Vagina (tissue), 2 donors: ENCODE measurements around the gene ATAD1. TPM values are rescaled to one million over a fixed set of nuclear protein-coding genes. Genes with fewer than 3 reads are reported as not detected.
"Not testable (repeated sequence)": the region's sequence is repeated elsewhere in the genome, so short reads cannot be mapped to it uniquely, and the experiment has no call there.

Experiments
- DNase-seq, 2 donors: peaks; one replicate each; pipeline ENCODE4 v3.0.0-alpha.2; 2017; ENCODE audit errors: extremely low spot score in 2 of 2
- H3K27ac ChIP-seq: fragments of 200-600 bp; sonication (generic); one replicate; pipeline ENCODE4 v1.5.1; 2019
- H3K27me3 ChIP-seq: fragments of 200-600 bp; sonication (generic); one replicate; pipeline ENCODE4 v1.5.1; 2019
- H3K36me3 ChIP-seq, 2 donors: fragments of 200-600 bp; sonication (generic); one replicate each; pipeline ENCODE4 v1.5.1; 2017 to 2019
- H3K4me1 ChIP-seq: fragments of 200-600 bp; sonication (generic); one replicate; pipeline ENCODE4 v1.5.1; 2019
- H3K4me3 ChIP-seq, 2 donors: fragments of 200-600 bp; sonication (generic); 1 replicate in 1 of 2; 2 replicates in 1 of 2; pipeline ENCODE4 v1.5.1; 2016 to 2019
- H3K9me3 ChIP-seq: fragments of 200-600 bp; sonication (generic); one replicate; pipeline ENCODE4 v1.5.1; 2019
- CTCF ChIP-seq, 3 experiments: fragments of 450-650 bp in 2 of 3; fragments of 200-600 bp in 1 of 3; sonication (generic) in 1 of 3; IDR thresholded peaks; one replicate each; pipeline ENCODE4 v1.5.1; 2017 to 2019; ENCODE audit warnings: antibody characterized with exemption in 3 of 3, mild to moderate bottlenecking in 2 of 3, moderate library complexity in 2 of 3
- POLR2A ChIP-seq, 2 donors: fragments of 450-650 bp; IDR thresholded peaks; one replicate each; pipeline ENCODE4 v1.6.1; 2017; ENCODE audit warnings: antibody characterized with exemption in 2 of 2, mild to moderate bottlenecking in 2 of 2, moderate library complexity in 2 of 2
- POLR2AphosphoS5 ChIP-seq, 2 donors: sonication (generic); formaldehyde crosslinking; IDR thresholded peaks; one replicate each; pipeline ENCODE4 v1.9.0; 2017; ENCODE audit warnings: antibody characterized with exemption in 2 of 2, mild to moderate bottlenecking in 2 of 2, low read depth in 1 of 2; ENCODE audit not compliant: insufficient read depth in 1 of 2
- intact Hi-C: fragments of 100-400 bp; cut with DNase I; formaldehyde crosslinking; loops from one replicate; pipeline ENCODE4 v1.15.1; 2023
- total RNA-seq: library from RNA; depleted of rRNA; stranded (reverse); fragments of >200 nt; gene quantifications from one replicate; pipeline ENCODE4 v1.2.3, GENCODE V29; 2016

ATAD1 gene
- total RNA-seq, 1 donor from 2014 or later = 44.7 TPM

- peaks cover 11% of the 10 kb centered on the region for H3K4me1 ChIP-seq
- H3K27ac ChIP-seq = peak overlapping the region; percentile 20
- no peak overlapping the region for H3K4me3 ChIP-seq
- TF ChIP-seq POLR2AphosphoS5 (IDR thresholded peaks at IDR 0.05; ENCODE audit: insufficient read depth in 1 of 2, low read depth in 1 of 2) (no peak), POLR2A (IDR thresholded peaks at IDR 0.05) (no peak), CTCF (IDR thresholded peaks at IDR 0.05) (no peak)
- no peak for DNase-seq
- peaks cover 0 to 8% of the 10 kb centered on the region in 2 donors for H3K36me3 ChIP-seq
- H3K27me3 ChIP-seq = no peaks in the 10 kb centered on the region
- intact Hi-C loops = no loop called here
- H3K9me3 ChIP-seq = no peaks in the 10 kb centered on the region
Observed at GRCh38 chr10:87746911-87747310, 71.1 kb downstream of the ATAD1 start.

- H3K4me1 ChIP-seq = no peaks in the 10 kb centered on the region
- H3K27me3 ChIP-seq = no peaks in the 10 kb centered on the region
- intact Hi-C loops = no loop called here
- no peaks in the 10 kb centered on the region for H3K9me3 ChIP-seq
- no peak for TF ChIP-seq POLR2A (IDR thresholded peaks at IDR 0.05)
- TF ChIP-seq CTCF (IDR thresholded peaks at IDR 0.05) = no peak
- no peak for TF ChIP-seq POLR2AphosphoS5 (IDR thresholded peaks at IDR 0.05; ENCODE audit: insufficient read depth in 1 of 2, low read depth in 1 of 2)
- H3K4me3 ChIP-seq = no peak overlapping the region
- no peak for DNase-seq
- no peak overlapping the region for H3K27ac ChIP-seq
- peaks cover 0 to 8% of the 10 kb centered on the region in 2 donors for H3K36me3 ChIP-seq
Observed at GRCh38 chr10:87744606-87745005, 73.4 kb downstream of the ATAD1 start.

DNA sequence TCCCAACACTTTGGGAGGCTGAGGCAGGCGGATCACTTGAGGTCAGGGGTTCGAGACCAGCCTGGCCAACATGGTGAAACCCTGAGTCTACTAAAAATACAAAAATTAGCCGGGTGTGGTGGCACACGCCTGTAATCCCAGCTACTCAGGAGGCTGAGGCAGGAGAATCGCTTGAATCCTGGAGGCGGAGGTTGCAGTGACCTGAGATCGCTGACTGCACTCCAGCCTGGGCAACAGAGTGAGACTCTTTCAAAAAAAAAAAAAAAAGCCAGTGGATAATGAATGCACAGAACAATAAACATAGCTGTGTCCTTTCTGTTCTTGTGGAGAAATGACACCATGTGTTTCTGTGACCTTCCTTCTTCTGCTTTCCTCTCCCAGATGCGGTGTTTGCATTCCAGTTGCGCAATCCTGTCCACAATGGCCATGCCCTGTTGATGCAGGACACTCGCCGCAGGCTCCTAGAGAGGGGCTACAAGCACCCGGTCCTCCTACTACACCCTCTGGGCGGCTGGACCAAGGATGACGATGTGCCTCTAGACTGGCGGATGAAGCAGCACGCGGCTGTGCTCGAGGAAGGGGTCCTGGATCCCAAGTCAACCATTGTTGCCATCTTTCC is 74.9 kb downstream of the ATAD1 start:
- H3K4me3 ChIP-seq, H3K9me3 ChIP-seq, H3K27me3 ChIP-seq, DNase-seq, H3K4me1 ChIP-seq, H3K36me3 ChIP-seq, H3K27ac ChIP-seq, intact Hi-C loops: not testable (repeated sequence)

- Histone ChIP-seq H3K36me3 (peaks cover 0 to 2% of the 10 kb centered on the region in 2 donors), H3K27ac (peak overlapping the region; percentile 34), H3K9me3 (no peaks in the 10 kb centered on the region), H3K4me1 (no peaks in the 10 kb centered on the region), H3K27me3 (no peaks in the 10 kb centered on the region), H3K4me3 (no peak overlapping the region)
- intact Hi-C loops = no loop called here
- TF ChIP-seq POLR2AphosphoS5 (IDR thresholded peaks at IDR 0.05; ENCODE audit: insufficient read depth in 1 of 2, low read depth in 1 of 2) (peak; percentile 24 to 90), POLR2A (IDR thresholded peaks at IDR 0.05) (no peak)
- no peak for DNase-seq
Observed at GRCh38 chr10:87740254-87740655, 77.8 kb downstream of the ATAD1 start.

DNA sequence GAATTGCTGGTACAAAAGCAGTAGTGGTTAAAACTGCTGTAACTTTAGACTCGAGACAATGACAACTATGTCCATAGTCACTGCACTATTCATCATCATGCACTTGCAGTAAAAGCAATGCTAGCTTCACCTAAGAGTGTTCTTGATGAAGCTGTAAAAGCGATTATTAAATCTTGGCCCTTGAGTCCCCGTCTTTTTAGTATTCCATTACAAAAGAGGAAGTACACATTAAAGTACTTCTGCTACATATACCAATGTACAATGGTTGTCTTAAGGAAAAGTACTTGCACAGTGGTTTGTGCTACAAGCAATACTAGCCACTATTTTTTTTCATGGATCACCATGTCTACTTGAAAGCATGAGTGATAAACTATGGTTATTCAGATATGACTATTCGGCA is 78.3 kb downstream of the ATAD1 start:
- H3K27ac ChIP-seq = peak overlapping the region; percentile 34
- intact Hi-C loops = loop anchor here (10.0 kb wide), 2 partner anchors 75 to 205 kb away; no protein-coding TSS in a partner anchor
- H3K9me3 ChIP-seq = no peaks in the 10 kb centered on the region
- no peak for DNase-seq
- no peak overlapping the region for H3K4me3 ChIP-seq
- TF ChIP-seq POLR2AphosphoS5 (IDR thresholded peaks at IDR 0.05; ENCODE audit: insufficient read depth in 1 of 2, low read depth in 1 of 2) (no peak), POLR2A (IDR thresholded peaks at IDR 0.05) (no peak), CTCF (IDR thresholded peaks at IDR 0.05) (no peak)
- no peaks in the 10 kb centered on the region for H3K36me3 ChIP-seq
- no peaks in the 10 kb centered on the region for H3K4me1 ChIP-seq
- no peaks in the 10 kb centered on the region for H3K27me3 ChIP-seq

- H3K27ac ChIP-seq, DNase-seq, H3K9me3 ChIP-seq, H3K4me3 ChIP-seq, H3K4me1 ChIP-seq, H3K36me3 ChIP-seq, H3K27me3 ChIP-seq: not testable (repeated sequence)
- intact Hi-C loops = loop anchor here (10.0 kb wide), 2 partner anchors 73 to 203 kb away; no protein-coding TSS in a partner anchor
Observed at GRCh38 chr10:87738253-87738652, 79.8 kb downstream of the ATAD1 start.
